ENCODE measurements around the gene CCSER2.
"Not testable (repeated sequence)": the region's sequence is repeated elsewhere in the genome, so short reads cannot be mapped to it uniquely, and the experiment has no call there.

CCSER2 gene

GRCh38 chr10:84397735-84398144 is 69.4 kb downstream of the CCSER2 start:
- no peak for DNase-seq

- no peak for DNase-seq
Measured at GRCh38 chr10:84398696-84399095, 70.3 kb downstream of the CCSER2 start.

- no peak for DNase-seq
Measured at GRCh38 chr10:84401854-84402611, 73.6 kb downstream of the CCSER2 start.

GRCh38 chr10:84404783-84405182 is 76.4 kb downstream of the CCSER2 start:
- no peak for DNase-seq

GRCh38 chr10:84405662-84406061 is 77.3 kb downstream of the CCSER2 start:
- no peak for DNase-seq

GRCh38 chr10:84406561-84406960 is 78.2 kb downstream of the CCSER2 start:
- no peak for DNase-seq

- DNase-seq: no peak
Measured at GRCh38 chr10:84407388-84408049, 79.1 kb downstream of the CCSER2 start.

- DNase-seq: no peak
Measured at GRCh38 chr10:84412482-84412881, 84.1 kb downstream of the CCSER2 start.

GRCh38 chr10:84414110-84414509 is 85.7 kb downstream of the CCSER2 start:
- DNase-seq: not testable (repeated sequence)

- no peak for DNase-seq
Measured at GRCh38 chr10:84415539-84416244, 87.3 kb downstream of the CCSER2 start.

GRCh38 chr10:84416245-84416555 is 87.8 kb downstream of the CCSER2 start:
- no peak for DNase-seq

GRCh38 chr10:84423719-84424118 is 95.3 kb downstream of the CCSER2 start:
- DNase-seq: no peak

- peak in 1 of 2 donors; percentile 4 for DNase-seq
Measured at GRCh38 chr10:84424731-84425167, 96.4 kb downstream of the CCSER2 start.

- no peak for DNase-seq
Measured at GRCh38 chr10:84427903-84428650, 99.7 kb downstream of the CCSER2 start.

- no peak for DNase-seq
Measured at GRCh38 chr10:84428711-84429110, 100.3 kb downstream of the CCSER2 start.

- peak; percentile 45 to 69 for DNase-seq
Measured at GRCh38 chr10:84429926-84430520, 101.6 kb downstream of the CCSER2 start.

- no peak for DNase-seq
Measured at GRCh38 chr10:84432891-84433290, 104.5 kb downstream of the CCSER2 start.

- no peak for DNase-seq
Measured at GRCh38 chr10:84440781-84441180, 112.4 kb downstream of the CCSER2 start.

- DNase-seq: no peak
Measured at GRCh38 chr10:84447701-84448400, 119.5 kb downstream of the CCSER2 start.

- DNase-seq: not testable (repeated sequence)
Measured at GRCh38 chr10:84449351-84449750, 121.0 kb downstream of the CCSER2 start.

GRCh38 chr10:84452003-84452402 is 123.6 kb downstream of the CCSER2 start:
- DNase-seq: no peak

- DNase-seq: no peak
Measured at GRCh38 chr10:84453303-84453702, 124.9 kb downstream of the CCSER2 start.
